Right renal pelvis (tissue), 4 donors: ENCODE data around the gene DPY19L3. TPM values are rescaled to one million over a fixed set of nuclear protein-coding genes. Genes with fewer than 3 reads are reported as not detected.
"Not testable (repeated sequence)": the region's sequence is repeated elsewhere in the genome, so short reads cannot be mapped to it uniquely, and the experiment has no call there.

Experiments
- DNase-seq, 4 donors: peaks; one replicate each; pipeline ENCODE4 v3.0.0-alpha.2; 2013; ENCODE audit warnings: low read depth in 4 of 4, low spot score in 3 of 4, missing footprints in 1 of 4
- polyA plus RNA-seq, 4 donors: library from polyadenylated mRNA; unstranded; fragments of 120-200 nt; gene quantifications; one replicate each; pipeline ENCODE4 v1.2.1, GENCODE V29; 2013; ENCODE audit not compliant: insufficient read length in 4 of 4

Gene DPY19L3
- polyA plus RNA-seq, 4 donors = 60.3 to 72.5 (median 67.3) TPM

- DNase-seq = no peak
Measured at GRCh38 chr19:32436692-32437091, 31.1 kb downstream of the DPY19L3 start.

DNA sequence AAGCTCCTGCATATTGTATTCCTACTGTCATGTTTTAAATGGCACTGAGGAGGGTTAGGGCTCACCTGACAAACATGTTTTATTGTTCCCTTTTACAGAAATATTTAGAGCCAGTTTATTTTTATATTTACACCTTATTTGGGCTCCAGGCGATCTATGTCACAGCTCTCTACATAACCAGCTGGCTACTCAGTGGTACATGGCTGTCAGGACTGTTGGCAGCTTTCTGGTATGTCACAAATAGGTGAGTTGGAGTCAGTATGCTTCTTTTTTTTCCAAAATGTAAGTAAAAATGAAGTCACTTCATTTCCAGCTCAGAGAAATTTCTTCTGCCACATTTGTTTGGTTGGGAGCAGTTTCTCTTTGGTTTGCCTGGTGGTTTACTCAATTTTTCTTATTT is 31.5 kb downstream of the DPY19L3 start:
- no peak for DNase-seq

DNA sequence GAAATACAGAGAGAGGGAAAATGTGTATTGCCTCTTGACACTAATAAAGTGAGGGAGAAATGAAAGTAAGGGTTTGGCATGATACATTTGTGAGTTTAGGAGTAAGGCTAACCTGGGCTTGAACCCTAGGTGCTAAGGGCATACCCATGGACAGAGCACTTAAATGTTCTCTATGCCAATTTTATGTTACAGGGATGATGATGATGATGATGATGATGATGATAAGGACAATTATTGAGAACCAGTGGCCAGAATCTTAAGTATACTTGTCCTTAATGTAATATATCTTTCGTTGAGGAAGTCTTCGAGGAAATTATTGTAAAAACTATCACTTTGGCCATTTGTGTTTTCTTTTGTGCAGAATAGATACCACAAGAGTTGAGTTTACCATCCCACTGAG is 33.2 kb downstream of the DPY19L3 start:
- DNase-seq = no peak

GRCh38 chr19:32442650-32443049 is 37.1 kb downstream of the DPY19L3 start:
- DNase-seq = no peak

DNA sequence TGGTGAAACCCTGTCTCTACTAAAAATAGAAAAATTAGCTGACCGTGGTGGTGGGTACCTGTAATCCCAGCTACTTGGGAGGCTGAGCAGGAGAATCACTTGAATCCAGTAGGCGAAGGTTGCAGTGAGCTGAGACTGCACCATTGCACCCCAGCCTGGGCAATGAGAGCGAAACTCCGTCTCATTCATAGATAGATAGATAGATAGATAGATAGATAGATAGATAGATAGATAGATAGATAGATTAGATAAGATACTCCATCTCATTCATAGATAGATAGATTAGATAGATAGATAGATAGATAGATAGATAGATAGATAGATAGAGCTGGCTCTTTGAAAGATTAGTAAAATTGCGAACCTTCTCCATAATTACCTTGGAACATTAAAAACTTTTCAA is 42.0 kb downstream of the DPY19L3 start:
- DNase-seq = not testable (repeated sequence)

DNA sequence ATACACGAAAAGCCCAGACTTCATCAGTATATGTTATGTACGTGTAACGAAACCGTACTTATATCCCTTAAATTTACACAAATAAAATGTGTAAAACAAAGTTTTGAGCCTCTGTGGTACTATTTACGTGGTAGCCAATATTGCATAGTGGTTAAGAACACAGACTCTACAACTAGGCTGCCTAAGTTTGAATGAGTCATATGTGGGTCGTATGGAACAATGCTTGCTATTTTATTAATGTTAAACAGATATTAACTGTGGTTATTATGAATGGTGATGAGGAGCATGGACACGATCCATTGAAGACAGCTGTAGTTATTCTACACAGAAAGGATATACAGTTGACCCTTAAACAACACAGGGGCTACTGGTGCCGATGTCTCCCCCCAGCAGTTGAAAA is 42.5 kb downstream of the DPY19L3 start:
- DNase-seq = no peak

DNA sequence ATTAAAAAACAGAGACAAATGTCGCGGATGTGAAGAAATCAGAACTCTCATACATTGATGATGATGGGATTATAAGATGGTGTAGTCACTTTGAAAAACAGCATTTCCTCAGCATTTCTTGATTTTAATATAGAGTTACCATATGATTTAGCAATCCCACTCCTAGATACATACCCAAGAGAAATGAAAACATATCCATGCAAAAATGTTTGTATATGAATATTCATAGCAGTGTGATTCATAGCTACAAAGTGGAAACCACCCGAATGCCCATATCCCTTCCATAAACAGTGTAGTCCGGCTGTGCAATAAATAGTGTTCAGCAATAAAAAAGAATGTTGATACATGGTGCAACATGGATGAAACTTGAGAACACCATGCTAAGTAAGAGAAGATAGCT is 44.6 kb downstream of the DPY19L3 start:
- DNase-seq = no peak

DNA sequence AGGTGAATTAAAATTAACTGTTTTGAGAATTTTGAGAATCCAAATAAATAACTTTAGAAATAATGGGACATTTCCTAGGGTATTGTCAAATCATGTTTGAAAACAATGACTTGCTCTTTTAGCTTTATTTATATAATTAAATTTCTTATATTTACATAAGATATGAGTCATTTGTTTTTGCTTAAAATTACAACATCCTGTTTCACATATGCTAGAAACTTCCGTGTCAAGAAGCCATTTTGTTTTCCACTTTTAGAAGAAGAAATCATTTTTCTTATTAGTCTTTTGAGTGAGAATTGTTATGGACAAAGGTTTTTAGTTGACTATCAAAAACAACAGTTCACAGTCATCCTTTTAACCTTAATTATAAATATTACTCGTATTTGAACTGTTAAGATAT is 48.2 kb downstream of the DPY19L3 start:
- DNase-seq = no peak

DNA sequence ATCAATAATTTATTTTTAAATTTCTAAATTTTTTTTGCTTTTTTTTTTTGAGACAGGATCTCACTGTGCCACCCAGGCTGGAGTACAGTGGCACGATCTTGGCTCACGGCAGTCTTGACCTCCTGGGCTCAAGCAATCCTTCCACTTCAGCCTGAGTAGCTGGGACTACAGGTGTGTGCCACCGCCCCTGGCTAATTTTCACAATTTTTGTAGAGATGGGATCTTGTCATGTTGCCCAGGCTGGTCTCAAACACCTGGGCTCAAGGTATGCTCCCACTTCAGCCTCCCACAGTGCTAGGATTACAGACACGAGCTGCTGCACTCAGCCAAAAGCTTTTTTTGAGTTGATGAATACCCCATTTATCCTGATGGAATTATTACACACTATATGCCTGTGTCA is 50.8 kb downstream of the DPY19L3 start:
- DNase-seq = no peak

GRCh38 chr19:32457571-32458158 is 52.1 kb downstream of the DPY19L3 start:
- no peak for DNase-seq

- no peak for DNase-seq
Measured at GRCh38 chr19:32458500-32459123, 53.0 kb downstream of the DPY19L3 start.

DNA sequence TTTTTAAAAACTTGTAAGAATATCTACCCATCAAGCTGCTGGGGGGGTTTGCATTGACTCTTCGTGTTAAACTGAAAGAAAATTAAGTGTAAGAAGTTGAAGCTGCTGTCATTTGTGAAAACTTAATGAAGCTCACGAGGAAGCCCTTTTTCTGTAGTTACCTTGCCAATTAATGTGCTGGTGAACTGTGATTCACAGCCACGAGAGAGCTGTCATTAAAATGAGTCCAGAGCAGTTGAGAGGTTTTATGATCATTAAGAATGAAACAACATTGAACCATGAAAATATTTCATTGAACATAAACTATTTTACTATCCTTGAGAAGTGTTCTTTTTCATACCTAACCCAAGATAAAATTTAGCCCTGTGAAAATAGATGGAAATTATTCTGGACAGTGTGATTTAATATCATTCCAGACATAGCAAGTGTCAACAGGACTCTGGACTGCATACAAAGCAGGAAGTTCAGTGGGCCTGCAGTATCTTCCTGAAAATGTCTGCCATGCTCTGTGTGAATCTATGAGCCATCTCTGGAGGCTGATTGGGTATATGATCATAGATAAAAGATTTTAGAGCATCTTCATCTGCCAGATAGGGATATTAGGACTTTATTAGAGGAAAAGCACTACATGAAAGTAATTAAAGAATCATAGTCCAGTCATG is 53.8 kb downstream of the DPY19L3 start:
- no peak for DNase-seq

DNA sequence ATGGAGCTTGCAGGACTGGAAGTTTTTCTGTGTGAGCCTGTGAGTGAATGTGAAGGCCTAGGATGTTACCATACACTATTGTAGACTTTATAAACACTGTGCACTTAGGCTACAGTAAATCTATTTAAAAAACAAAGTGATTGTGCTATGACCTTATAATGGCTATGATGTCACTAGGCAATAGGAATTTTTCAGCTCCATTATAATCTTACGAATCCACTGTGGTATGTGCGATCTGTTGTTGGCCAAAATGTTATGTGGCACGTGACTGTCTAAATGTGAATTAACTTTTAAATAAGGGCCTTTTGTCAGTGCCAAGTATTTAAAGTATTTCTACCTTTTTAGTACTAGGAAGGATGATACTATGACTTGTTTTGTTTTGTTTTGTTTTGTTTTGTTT is 54.9 kb downstream of the DPY19L3 start:
- no peak for DNase-seq

GRCh38 chr19:32464279-32464678 is 58.7 kb downstream of the DPY19L3 start:
- no peak for DNase-seq

DNA sequence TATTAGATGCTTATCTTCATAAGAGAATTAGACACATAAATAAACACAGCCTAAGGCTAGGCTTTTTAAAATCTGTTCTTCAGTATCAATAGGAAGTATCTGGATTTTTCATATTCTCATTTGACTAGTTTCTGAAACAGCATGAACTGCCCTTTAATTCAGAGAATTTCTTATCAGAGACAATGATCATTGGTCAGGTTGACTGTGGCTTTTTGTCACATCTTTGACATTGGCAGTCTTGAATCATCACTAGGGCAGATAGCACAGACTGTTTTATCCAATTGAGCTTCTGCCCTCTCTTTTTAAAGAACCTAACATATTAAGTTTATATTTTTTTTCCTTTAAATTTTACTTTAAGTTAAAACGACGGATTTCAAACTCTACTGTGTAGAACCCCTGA is 59.6 kb downstream of the DPY19L3 start:
- DNase-seq = no peak

- no peak for DNase-seq
Measured at GRCh38 chr19:32469795-32470194, 64.2 kb downstream of the DPY19L3 start.

GRCh38 chr19:32471095-32471494 is 65.5 kb downstream of the DPY19L3 start:
- DNase-seq = no peak

DNA sequence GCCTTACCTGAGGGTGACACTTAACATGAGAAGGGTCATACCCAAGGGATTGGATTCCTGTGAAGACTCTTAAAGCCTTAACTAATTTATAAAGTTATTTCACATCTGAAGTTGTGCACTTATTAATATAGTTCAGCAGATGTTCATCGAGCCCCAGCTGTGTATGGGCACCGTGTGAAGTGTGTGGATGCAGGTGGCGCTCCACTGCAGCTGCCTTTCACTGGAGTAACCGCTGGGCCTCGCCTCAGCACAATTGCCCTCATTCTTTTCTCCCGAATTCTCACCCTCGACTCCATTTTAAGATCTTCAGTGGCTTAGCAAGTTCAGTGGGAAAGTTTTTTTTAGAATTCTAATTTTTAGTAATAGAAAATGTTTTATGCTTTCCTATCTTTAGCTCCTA is 66.2 kb downstream of the DPY19L3 start:
- DNase-seq = no peak

DNA sequence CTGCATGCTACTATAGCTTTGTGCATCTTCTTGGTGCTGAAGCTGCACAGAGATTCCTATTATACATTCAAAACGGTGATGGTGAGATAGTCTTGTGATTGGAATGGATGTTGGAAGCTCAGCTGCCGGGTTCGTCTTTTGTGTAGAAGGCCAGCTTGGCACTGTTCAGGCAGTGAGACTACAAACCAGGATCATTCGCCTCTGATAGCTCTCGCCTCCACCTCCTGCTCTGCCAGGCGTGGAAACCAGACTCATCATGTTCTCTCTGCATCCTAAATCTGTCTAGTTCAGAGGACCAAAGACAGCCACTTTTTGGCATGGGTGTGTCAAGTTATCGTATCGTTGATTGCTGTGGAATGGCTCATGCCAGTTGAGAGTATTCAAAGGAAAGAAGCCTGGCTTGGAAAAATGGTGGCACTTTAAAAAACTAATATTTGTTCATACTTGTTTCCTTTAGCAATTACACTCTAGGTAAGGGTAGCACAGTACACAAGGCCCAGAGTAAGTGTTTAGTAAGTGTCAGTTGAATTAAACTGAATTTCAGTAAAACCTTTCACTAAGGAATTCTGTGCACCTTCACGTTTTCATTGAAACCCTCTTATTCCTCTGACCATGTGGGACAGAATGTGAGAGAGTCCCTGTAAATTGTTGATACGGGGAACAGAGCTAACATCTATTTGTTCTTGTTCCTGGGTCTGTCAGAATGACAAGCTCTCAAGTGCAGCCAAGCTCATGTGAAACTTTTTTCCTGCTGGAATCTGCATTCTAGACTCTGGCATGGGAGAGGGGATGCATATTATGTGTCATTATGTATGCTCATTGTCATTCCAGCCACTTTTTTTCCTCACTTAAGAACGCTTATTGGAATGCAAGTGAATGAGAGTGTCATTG is 69.8 kb downstream of the DPY19L3 start:
- no peak for DNase-seq

DNA sequence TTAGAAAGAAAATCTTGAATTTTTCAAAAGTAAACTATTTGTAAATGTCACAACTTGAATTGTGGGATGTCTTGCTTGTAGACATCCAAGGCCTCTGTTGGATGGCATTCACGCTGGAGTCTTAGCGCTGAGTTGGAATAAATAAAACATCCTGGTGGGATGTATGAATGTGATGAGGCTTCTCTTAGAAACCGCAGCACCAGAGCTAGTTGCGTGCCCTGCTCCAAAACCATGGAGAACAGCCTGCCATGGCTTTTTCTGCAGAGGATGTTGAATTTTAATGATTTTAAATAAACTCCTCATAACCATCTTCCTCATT is 70.4 kb downstream of the DPY19L3 start:
- DNase-seq = no peak

- no peak for DNase-seq
Measured at GRCh38 chr19:32480321-32480720, 74.8 kb downstream of the DPY19L3 start.
